HK-2 (cell line): ENCODE results near the gene SP140L.
"Not testable (repeated sequence)": the region's sequence is repeated elsewhere in the genome, so short reads cannot be mapped to it uniquely, and the experiment has no call there.

Source experiments
- DNase-seq: peaks from one replicate; pipeline ENCODE4 v3.0.0-alpha.2; 2018; ENCODE audit not compliant: unreplicated experiment

The SP140L gene

GRCh38 chr2:230326453-230327417, at the start of gene SP140L:
SP140L (plus strand) TSS chr2:230327193; CDS start chr2:230327270, 77 bp downstream.
- DNase-seq, result peak; percentile 79

GRCh38 chr2:230282936-230283335, 44.1 kb upstream of the SP140L start:
- DNase-seq, result no peak

- DNase-seq, result no peak
Measured at GRCh38 chr2:230286048-230286447, 40.9 kb upstream of the SP140L start.

- peak; percentile 8 for DNase-seq
Measured at GRCh38 chr2:230289311-230289710, 37.7 kb upstream of the SP140L start.

- no peak for DNase-seq
Measured at GRCh38 chr2:230295192-230295591, 31.8 kb upstream of the SP140L start.

- DNase-seq, result no peak
Measured at GRCh38 chr2:230296917-230297316, 30.1 kb upstream of the SP140L start.

GRCh38 chr2:230299618-230300017, 27.4 kb upstream of the SP140L start:
- DNase-seq, result no peak

- no peak for DNase-seq
Measured at GRCh38 chr2:230305416-230306275, 21.3 kb upstream of the SP140L start.

GRCh38 chr2:230306474-230306873, 20.5 kb upstream of the SP140L start:
- DNase-seq, result no peak

- no peak for DNase-seq
Measured at GRCh38 chr2:230307485-230307884, 19.5 kb upstream of the SP140L start.

- DNase-seq, result no peak
Measured at GRCh38 chr2:230308402-230309000, 18.5 kb upstream of the SP140L start.

GRCh38 chr2:230310792-230311191, 16.2 kb upstream of the SP140L start:
- DNase-seq, result not testable (repeated sequence)

- not testable (repeated sequence) for DNase-seq
Measured at GRCh38 chr2:230311634-230312033, 15.4 kb upstream of the SP140L start.

- peak; percentile 8 for DNase-seq
Measured at GRCh38 chr2:230312638-230313037, 14.4 kb upstream of the SP140L start.

GRCh38 chr2:230317366-230317765, 9.6 kb upstream of the SP140L start:
- no peak for DNase-seq

GRCh38 chr2:230318190-230319121, 8.5 kb upstream of the SP140L start:
- DNase-seq, result no peak

- DNase-seq, result no peak
Measured at GRCh38 chr2:230319211-230319862, 7.7 kb upstream of the SP140L start.

- no peak for DNase-seq
Measured at GRCh38 chr2:230321031-230321430, 6.0 kb upstream of the SP140L start.

- DNase-seq, result no peak
Measured at GRCh38 chr2:230322561-230323384, 4.2 kb upstream of the SP140L start.
